Left lung (tissue), 10 donors: ENCODE measurements around the gene MRM1. TPM values are rescaled to one million over a fixed set of nuclear protein-coding genes. Genes with fewer than 3 reads are reported as not detected.

Source experiments
- ATAC-seq: fragments of 200-7000 bp; cut with Tn5 transposase; one replicate; pipeline ENCODE4 v1.9.1; 2020; ENCODE audit warnings: moderate library complexity
- DNase-seq, 4 donors: peaks; one replicate each; pipeline ENCODE4 v3.0.0-alpha.2; 2013 to 2020
- H3K27ac ChIP-seq, 2 donors: fragments of 200-600 bp; sonication (generic) in 1 of 2; one replicate each; pipeline versions ENCODE4 v1.5.0 to v1.8.0; 2020 to 2021
- H3K27me3 ChIP-seq, 2 donors: fragments of 200-600 bp; sonication (generic) in 1 of 2; one replicate each; pipeline versions ENCODE4 v1.5.0 to v1.8.0; 2020 to 2021
- H3K36me3 ChIP-seq, 2 donors: fragments of 200-600 bp; sonication (generic) in 1 of 2; one replicate each; pipeline versions ENCODE4 v1.5.0 to v1.8.0; 2020 to 2021
- H3K4me1 ChIP-seq, 2 donors: fragments of 200-600 bp; one replicate each; pipeline ENCODE4 v1.8.0; 2021
- H3K4me3 ChIP-seq, 2 donors: fragments of 200-600 bp; sonication (generic) in 1 of 2; one replicate each; pipeline versions ENCODE4 v1.5.0 to v1.8.0; 2020 to 2021; ENCODE audit warnings: mild to moderate bottlenecking in 1 of 2
- H3K9me3 ChIP-seq, 2 donors: fragments of 200-600 bp; sonication (generic) in 1 of 2; one replicate each; pipeline versions ENCODE4 v1.5.0 to v1.8.0; 2020 to 2021
- CTCF ChIP-seq, 2 donors: fragments of 200-600 bp; sonication (generic) in 1 of 2; IDR thresholded peaks; one replicate each; pipeline versions ENCODE4 v1.5.0 to v1.8.0; 2021; ENCODE audit warnings: antibody characterized with exemption in 2 of 2
- intact Hi-C, 2 donors: fragments of 100-400 bp; cut with DNase I; formaldehyde crosslinking; loops; one replicate each; pipeline versions ENCODE4 v1.11.2 to v1.14.2; 2022
- polyA plus RNA-seq, 6 donors: library from polyadenylated mRNA; unstranded; fragments of 120-200 nt; gene quantifications; one replicate each; pipeline ENCODE4 v1.2.1, GENCODE V29; 2013; ENCODE audit not compliant: insufficient read length in 6 of 6
- total RNA-seq, 2 donors: library from RNA; stranded (reverse); fragmentation: NEBNext Ultra II Directional; extraction: Animal tissue kit (Norgen Biotek cat#: 25700); gene quantifications; one replicate each; pipeline ENCODE4 v1.2.1, GENCODE V29; 2021
- donor health status: DM: no; HTN: yes; CAD: no.
- donor health status: DM: no; HTN: no; CAD: no.

The MRM1 gene
- total and polyA plus RNA-seq, 8 donors = 3.1 to 6.4 (median 4.8) TPM

- no peak overlapping the region for H3K27ac ChIP-seq
- peaks cover 0 to 12% of the 10 kb centered on the region in 2 donors for H3K27me3 ChIP-seq
- H3K36me3 ChIP-seq = peaks cover 0 to under 1% of the 10 kb centered on the region in 2 donors
- no peak overlapping the region for H3K4me3 ChIP-seq
- no peaks in the 10 kb centered on the region for H3K9me3 ChIP-seq
- H3K4me1 ChIP-seq = peaks cover 0 to 20% of the 10 kb centered on the region in 2 donors
- no peak for ATAC-seq
- no peak for TF ChIP-seq CTCF (IDR thresholded peaks at IDR 0.05)
- intact Hi-C loops = loop anchor here in 1 of 2 donors (10.0 kb wide), 1 partner anchor 60 kb away; the partner anchor contains the start of genes MYO19 and PIGW
- DNase-seq = no peak
Measured at GRCh38 chr17:36594626-36595401, 6.6 kb upstream of the MRM1 start.

DNA sequence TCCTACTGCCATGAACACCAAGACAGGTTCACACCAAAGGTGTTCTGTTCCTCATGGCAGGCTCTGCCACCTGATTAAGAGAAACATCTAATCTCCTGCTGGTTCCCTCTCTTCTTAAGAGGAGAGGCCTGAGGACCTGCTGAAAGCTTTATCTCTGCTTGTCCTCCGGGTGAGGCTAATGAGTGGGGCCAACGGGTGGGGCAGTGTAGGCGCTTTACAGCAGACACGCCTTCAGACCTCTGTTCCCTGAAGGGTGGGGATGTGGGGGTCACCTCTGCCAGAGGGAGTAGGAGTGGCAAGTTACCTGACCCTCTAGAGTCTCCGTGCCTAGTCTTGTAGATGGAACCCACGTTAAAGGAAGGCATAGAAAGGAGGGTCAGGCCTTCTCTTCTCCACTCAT, 4.2 kb upstream of the MRM1 start:
- H3K9me3 ChIP-seq = no peaks in the 10 kb centered on the region
- intact Hi-C loops = loop anchor here in 1 of 2 donors (10.0 kb wide), 1 partner anchor 62 kb away; the partner anchor contains the start of genes MYO19 and PIGW
- TF ChIP-seq CTCF (IDR thresholded peaks at IDR 0.05) = no peak
- H3K4me1 ChIP-seq = peaks cover 4 to 24% of the 10 kb centered on the region in 2 donors
- no peak overlapping the region for H3K27ac ChIP-seq
- peaks cover 0 to 9% of the 10 kb centered on the region in 2 donors for H3K27me3 ChIP-seq
- H3K4me3 ChIP-seq = no peak overlapping the region
- no peaks in the 10 kb centered on the region for H3K36me3 ChIP-seq
- ATAC-seq (no peak), DNase-seq (no peak)

DNA sequence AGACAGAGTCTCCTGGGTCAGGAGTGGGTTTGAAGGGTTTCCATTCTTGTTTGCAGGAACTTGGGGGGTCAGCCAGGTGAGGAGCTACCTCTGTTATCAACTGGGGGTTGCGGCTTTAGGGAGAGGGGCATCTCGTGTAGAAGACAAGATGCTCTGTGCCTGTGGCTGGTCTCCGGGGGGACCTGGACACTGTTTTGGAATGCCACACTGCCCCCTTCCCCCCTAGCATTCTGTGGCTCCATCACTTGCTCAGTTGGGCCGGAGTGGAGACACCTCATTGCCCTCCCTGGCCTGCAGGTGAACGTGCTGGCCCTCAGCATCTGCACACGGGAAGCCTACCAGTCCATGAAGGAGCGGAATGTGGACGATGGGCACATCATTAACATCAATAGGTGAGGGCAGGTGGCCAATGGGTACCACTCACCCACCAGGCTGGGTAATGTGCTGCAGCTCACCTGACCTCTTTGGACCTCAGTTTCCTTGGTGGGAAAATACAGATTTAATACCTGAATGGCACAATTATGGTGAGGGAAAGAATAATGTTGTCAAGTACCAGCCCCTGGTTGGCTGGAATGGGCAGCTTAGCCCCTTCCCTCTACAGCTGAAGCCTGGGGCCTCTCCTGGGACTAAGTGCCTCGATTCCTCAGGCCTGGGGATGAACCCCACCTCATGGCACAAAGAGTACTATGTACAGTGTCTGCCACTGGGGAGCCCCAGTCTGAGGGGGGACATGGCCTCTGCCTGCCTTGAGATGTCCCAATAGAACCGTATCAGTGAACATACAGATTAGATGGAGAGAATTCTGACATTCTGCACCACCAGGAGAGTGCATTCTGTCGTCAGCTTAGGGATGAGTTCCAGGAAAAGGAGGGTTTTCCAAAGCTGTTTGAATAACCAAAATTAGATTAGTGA, 3.3 kb upstream of the MRM1 start:
- DNase-seq = no peak
- TF ChIP-seq CTCF (IDR thresholded peaks at IDR 0.05) = no peak
- Histone ChIP-seq H3K4me3 (no peak overlapping the region), H3K4me1 (peaks cover 13 to 25% of the 10 kb centered on the region in 2 donors), H3K27ac (no peak overlapping the region), H3K36me3 (no peaks in the 10 kb centered on the region), H3K27me3 (no peaks in the 10 kb centered on the region), H3K9me3 (no peaks in the 10 kb centered on the region)
- no peak for ATAC-seq
- intact Hi-C loops = loop anchor here in 1 of 2 donors (10.0 kb wide), 1 partner anchor 63 kb away; the partner anchor contains the start of genes MYO19 and PIGW

DNA sequence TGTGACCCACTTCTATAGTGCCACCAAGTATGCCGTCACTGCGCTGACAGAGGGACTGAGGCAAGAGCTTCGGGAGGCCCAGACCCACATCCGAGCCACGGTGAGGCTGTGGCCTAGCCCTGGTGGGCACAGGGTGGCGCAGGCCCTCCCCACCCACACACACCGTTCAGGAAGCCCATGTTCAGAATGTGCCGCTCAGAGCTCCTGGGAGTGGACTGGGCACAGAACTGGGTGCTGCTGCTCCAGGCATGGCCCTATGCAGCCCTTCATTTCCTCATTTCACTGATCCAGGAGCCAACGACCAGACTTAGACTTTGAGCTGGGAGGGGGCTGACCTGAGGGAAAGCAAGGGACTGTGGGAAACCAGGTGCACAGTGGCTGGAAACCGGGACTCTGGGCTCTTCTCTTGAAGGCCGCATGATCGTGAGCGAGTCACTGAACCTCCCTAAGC, 2.4 kb upstream of the MRM1 start:
- H3K27ac ChIP-seq = no peak overlapping the region
- no peak for TF ChIP-seq CTCF (IDR thresholded peaks at IDR 0.05)
- no peaks in the 10 kb centered on the region for H3K36me3 ChIP-seq
- H3K9me3 ChIP-seq = no peaks in the 10 kb centered on the region
- intact Hi-C loops = loop anchor here in 1 of 2 donors (10.0 kb wide), 1 partner anchor 64 kb away; the partner anchor contains the start of genes MYO19 and PIGW
- H3K4me3 ChIP-seq = no peak overlapping the region
- DNase-seq = no peak
- H3K4me1 ChIP-seq = peaks cover 15 to 33% of the 10 kb centered on the region in 2 donors
- H3K27me3 ChIP-seq = no peaks in the 10 kb centered on the region
- ATAC-seq = no peak
